Caco-2 (cell line): Measurements from ENCODE around the gene KLF13. TPM values are rescaled to one million over a fixed set of nuclear protein-coding genes. Genes with fewer than 3 reads are reported as not detected.
"Not testable (repeated sequence)": the region's sequence is repeated elsewhere in the genome, so short reads cannot be mapped to it uniquely, and the experiment has no call there.

Source experiments
- BruUV-seq: library from RNA; stranded (reverse); fragments of 400-500 nt; replicated peaks from 2 replicates; lab custom pipeline; 2021; lab: Mats Ljungman, UMichigan
- CTCF ChIA-PET: fragments of 300-600 bp; sonication (Branson Sonifier 250); formaldehyde crosslinking; loops from one replicate; lab custom pipeline; 2022; ENCODE audit warnings: antibody characterized with exemption; lab: Charles Lee
- POLR2A ChIA-PET: fragments of 300-600 bp; sonication (Branson Sonifier 250); formaldehyde crosslinking; loops from one replicate; lab custom pipeline; 2022; ENCODE audit warnings: antibody characterized with exemption; lab: Charles Lee
- DNase-seq, 2 experiments: peaks; one replicate each; pipeline versions ENCODE4 v3.0.0 to v3.0.0-alpha.2; 2020 to 2022
- H3K27me3 ChIP-seq: replicated peaks from 2 replicates; pipeline ENCODE4 v1.6.0; 2011; ENCODE audit warnings: low read length; ENCODE audit not compliant: control insufficient read depth, insufficient read depth
- H3K36me3 ChIP-seq: 2 replicates; pipeline ENCODE4 v1.5.1; 2011; ENCODE audit warnings: low read length; ENCODE audit not compliant: control insufficient read depth, insufficient read depth
- H3K4me1 ChIP-seq: fragments of 250-450 bp; sonication (Bioruptor Pico); 2 replicates; pipeline ENCODE4 v1.5.1; 2020; ENCODE audit warnings: mild to moderate bottlenecking
- H3K4me3 ChIP-seq: 2 replicates; pipeline ENCODE4 v1.5.1; 2011; ENCODE audit warnings: low read depth, mild to moderate bottlenecking, control low read depth, low read length
- H3K9me3 ChIP-seq: fragments of 250-450 bp; sonication (Bioruptor Pico); 2 replicates; pipeline ENCODE4 v1.5.1; 2020; ENCODE audit warnings: mild to moderate bottlenecking, moderate library complexity
- H3K27ac Mint-ChIP-seq: one replicate; pipeline ENCODE4 v1.8.0; 2022; ENCODE audit warnings: mixed read lengths; ENCODE audit not compliant: unreplicated experiment
- H3K27me3 Mint-ChIP-seq: one replicate; pipeline ENCODE4 v1.8.0; 2022; ENCODE audit warnings: mixed read lengths; ENCODE audit not compliant: insufficient read depth, unreplicated experiment
- H3K36me3 Mint-ChIP-seq: one replicate; pipeline ENCODE4 v1.8.0; 2022; ENCODE audit warnings: mild to moderate bottlenecking, mixed read lengths; ENCODE audit not compliant: insufficient read depth, unreplicated experiment
- H3K4me1 Mint-ChIP-seq: one replicate; pipeline ENCODE4 v1.8.0; 2022; ENCODE audit warnings: low read depth, mixed read lengths; ENCODE audit not compliant: unreplicated experiment
- H3K4me3 Mint-ChIP-seq: one replicate; pipeline ENCODE4 v1.8.0; 2022; ENCODE audit warnings: mild to moderate bottlenecking, moderate library complexity, mixed read lengths; ENCODE audit not compliant: unreplicated experiment
- H3K9me3 Mint-ChIP-seq: one replicate; pipeline ENCODE4 v1.8.0; 2022; ENCODE audit warnings: mixed read lengths; ENCODE audit not compliant: unreplicated experiment
- CTCF ChIP-seq, 2 experiments: fragments of 200-600 bp in 1 of 2; IDR thresholded peaks; 1 replicate in 1 of 2; 2 replicates in 1 of 2; pipeline versions ENCODE4 v1.5.1 to v1.8.0; 2011 to 2022; ENCODE audit warnings: antibody characterized with exemption in 1 of 2, control low read depth in 1 of 2, inconsistent platforms in 1 of 2, low read depth in 1 of 2, low read length in 1 of 2, mild to moderate bottlenecking in 1 of 2, moderate library complexity in 1 of 2; ENCODE audit not compliant: insufficient read depth in 1 of 2, severe bottlenecking in 1 of 2, unreplicated experiment in 1 of 2
- intact Hi-C: fragments of 100-400 bp; cut with micrococcal nuclease; formaldehyde crosslinking; loops from one replicate; pipeline ENCODE4 v1.10.0; 2022; ENCODE audit not compliant: unreplicated experiment
- total RNA-seq: library from RNA; stranded (reverse); gene quantifications from 2 replicates; pipeline ENCODE4 v1.2.3, GENCODE V29; 2022

Gene KLF13
- total RNA-seq, 1 experiment from 2014 or later: 18.8 TPM

GRCh38 chr15:31352339-31352751 is 25.7 kb downstream of the KLF13 start:
- no peak for TF ChIP-seq CTCF (IDR thresholded peaks at IDR 0.05; ENCODE audit: insufficient read depth in 1 of 2, low read depth in 1 of 2, low read length in 1 of 2, severe bottlenecking in 1 of 2, unreplicated experiment in 1 of 2)
- Mint-ChIP-seq H3K27me3 (no peaks in the 10 kb centered on the region), H3K4me1 (no peaks in the 10 kb centered on the region), H3K9me3 (no peaks in the 10 kb centered on the region), H3K36me3 (no peaks in the 10 kb centered on the region), H3K4me3 (no peak overlapping the region), H3K27ac (no peak overlapping the region)
- POLR2A ChIA-PET: no interaction called here
- Histone ChIP-seq H3K9me3 (no peaks in the 10 kb centered on the region), H3K4me1 (peaks cover 12% of the 10 kb centered on the region), H3K36me3 (peaks cover 3% of the 10 kb centered on the region), H3K4me3 (no peak overlapping the region), H3K27me3 (no peaks in the 10 kb centered on the region)
- CTCF ChIA-PET: no interaction called here
- intact Hi-C loops: no loop called here
- BruUV-seq: no TSS peak
- no peak for DNase-seq

GRCh38 chr15:31352911-31353811 is 26.5 kb downstream of the KLF13 start:
- Mint-ChIP-seq H3K9me3 (no peaks in the 10 kb centered on the region), H3K27ac (no peak overlapping the region), H3K4me1 (peaks cover 4% of the 10 kb centered on the region), H3K4me3 (no peak overlapping the region), H3K36me3 (no peaks in the 10 kb centered on the region), H3K27me3 (no peaks in the 10 kb centered on the region)
- H3K27me3 ChIP-seq: no peaks in the 10 kb centered on the region
- intact Hi-C loops: no loop called here
- DNase-seq: no peak
- CTCF ChIA-PET: interaction anchor here (0.6 to 1.1 kb wide), 2 partner anchors 82 to 90 kb away, joined by 3 to 5 read pairs; no protein-coding TSS in a partner anchor
- no TSS peak for BruUV-seq
- H3K9me3 ChIP-seq: no peaks in the 10 kb centered on the region
- POLR2A ChIA-PET: no interaction called here
- H3K36me3 ChIP-seq: peaks cover 3% of the 10 kb centered on the region
- no peak overlapping the region for H3K4me3 ChIP-seq
- TF ChIP-seq CTCF (IDR thresholded peaks at IDR 0.05; ENCODE audit: insufficient read depth in 1 of 2, low read depth in 1 of 2, low read length in 1 of 2, severe bottlenecking in 1 of 2, unreplicated experiment in 1 of 2): no peak
- peaks cover 12% of the 10 kb centered on the region for H3K4me1 ChIP-seq

GRCh38 chr15:31353931-31354330 is 27.3 kb downstream of the KLF13 start:
- CTCF ChIA-PET: interaction anchor here (0.6 to 1.1 kb wide), 2 partner anchors 81 to 89 kb away, joined by 3 to 5 read pairs; no protein-coding TSS in a partner anchor
- POLR2A ChIA-PET: no interaction called here
- Histone ChIP-seq H3K4me1 (peaks cover 12% of the 10 kb centered on the region), H3K27me3 (no peaks in the 10 kb centered on the region), H3K36me3 (peaks cover 3% of the 10 kb centered on the region), H3K4me3 (no peak overlapping the region), H3K9me3 (no peaks in the 10 kb centered on the region)
- Mint-ChIP-seq H3K4me3 (no peak overlapping the region), H3K36me3 (no peaks in the 10 kb centered on the region), H3K27me3 (no peaks in the 10 kb centered on the region), H3K9me3 (no peaks in the 10 kb centered on the region), H3K4me1 (peaks cover 4% of the 10 kb centered on the region), H3K27ac (no peak overlapping the region)
- DNase-seq: no peak
- TF ChIP-seq CTCF (IDR thresholded peaks at IDR 0.05; ENCODE audit: insufficient read depth in 1 of 2, low read depth in 1 of 2, low read length in 1 of 2, severe bottlenecking in 1 of 2, unreplicated experiment in 1 of 2): no peak
- intact Hi-C loops: no loop called here
- no TSS peak for BruUV-seq

GRCh38 chr15:31356097-31356496 is 29.5 kb downstream of the KLF13 start:
- H3K4me3 Mint-ChIP-seq, BruUV-seq, CTCF ChIA-PET, H3K4me1 Mint-ChIP-seq, H3K9me3 Mint-ChIP-seq, intact Hi-C loops, H3K9me3 ChIP-seq, H3K27me3 Mint-ChIP-seq, POLR2A ChIA-PET, H3K27me3 ChIP-seq, H3K4me3 ChIP-seq, H3K27ac Mint-ChIP-seq, H3K36me3 Mint-ChIP-seq, H3K36me3 ChIP-seq, DNase-seq: not testable (repeated sequence)
- peaks cover 12% of the 10 kb centered on the region for H3K4me1 ChIP-seq
